GM19372 (cell line): ENCODE measurements around the gene CLDN24.

ENCODE experiments used
- ATAC-seq: cut with Tn5 transposase; IDR thresholded peaks from one replicate; pipeline ENCODE4 v1.9.1; 2021; ENCODE audit warnings: mild to moderate bottlenecking, low read depth, moderate library complexity; ENCODE audit not compliant: unreplicated experiment

The CLDN24 gene

GRCh38 chr4:183287677-183288076, 34.5 kb downstream of the CLDN24 start:
- peak; percentile 64 for ATAC-seq

DNA sequence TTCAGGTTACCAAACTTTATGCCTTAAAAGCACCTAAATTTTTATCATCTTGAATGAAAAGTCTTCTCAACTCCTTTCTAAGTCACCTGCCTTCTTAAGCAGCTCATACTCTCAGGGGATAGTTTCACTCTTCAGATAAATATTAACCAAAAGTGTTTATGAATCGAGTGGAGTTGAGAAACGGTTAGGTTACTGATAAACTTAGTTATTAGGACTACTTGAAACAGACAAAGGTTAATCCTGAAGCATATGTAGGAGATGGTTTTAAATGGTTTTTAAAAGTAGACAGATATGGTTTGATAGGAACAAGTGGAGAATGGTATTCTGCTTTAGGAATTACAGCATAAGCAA, 34.9 kb downstream of the CLDN24 start:
- peak; percentile 75 for ATAC-seq

DNA sequence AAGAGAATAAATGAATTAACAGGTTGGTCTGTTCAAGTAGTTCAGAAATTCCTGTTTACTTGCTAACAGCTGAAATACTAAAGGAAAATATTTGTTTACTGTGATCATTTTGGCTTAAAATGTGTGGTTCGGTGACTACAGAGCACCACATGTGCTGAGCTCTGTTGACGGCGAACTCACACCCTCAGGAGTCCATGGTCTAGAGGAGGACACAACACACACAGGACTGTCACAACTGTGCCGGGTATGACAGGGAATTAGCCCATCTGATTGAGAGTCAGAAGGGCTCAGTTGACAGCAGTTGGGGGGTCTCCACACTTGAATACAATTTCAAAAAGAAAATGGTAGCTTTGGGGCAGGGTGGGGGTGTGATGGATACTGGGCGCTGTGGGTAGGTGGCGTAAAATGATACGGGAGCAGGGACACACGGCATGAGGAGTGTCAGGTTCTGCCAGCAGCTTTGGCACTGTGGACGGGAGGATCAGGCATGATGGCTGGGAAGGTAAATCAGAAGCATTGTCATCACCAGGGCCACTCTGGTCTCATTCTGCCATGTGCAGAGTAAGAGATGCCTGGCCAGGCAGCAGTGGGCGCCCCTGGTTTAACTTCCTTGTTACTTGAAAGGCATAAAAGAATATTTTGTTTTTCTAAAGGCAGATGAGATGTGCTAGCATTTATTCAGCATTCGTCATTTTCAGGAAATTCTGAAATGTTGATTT, 35.5 kb downstream of the CLDN24 start:
- ATAC-seq, result peak; percentile 23

DNA sequence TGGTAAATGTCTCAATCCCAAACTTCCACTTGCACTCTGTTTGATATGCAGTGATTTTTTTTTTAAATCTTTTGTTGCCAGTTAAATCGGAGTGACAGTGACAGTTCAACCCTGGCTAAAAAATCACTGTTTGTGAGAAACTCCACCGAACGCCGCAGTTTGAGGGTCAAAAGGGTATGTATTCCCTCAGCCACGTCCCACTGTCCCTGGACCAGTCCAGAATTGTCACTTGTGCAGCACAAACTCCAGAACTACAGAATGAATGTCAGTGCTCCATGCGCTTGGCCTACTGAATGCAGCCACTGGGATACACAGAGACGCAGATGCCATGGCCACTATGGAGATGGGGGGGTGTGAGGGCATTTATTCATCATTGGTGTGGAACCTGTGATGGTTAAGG, 36.3 kb downstream of the CLDN24 start:
- ATAC-seq, result no peak

DNA sequence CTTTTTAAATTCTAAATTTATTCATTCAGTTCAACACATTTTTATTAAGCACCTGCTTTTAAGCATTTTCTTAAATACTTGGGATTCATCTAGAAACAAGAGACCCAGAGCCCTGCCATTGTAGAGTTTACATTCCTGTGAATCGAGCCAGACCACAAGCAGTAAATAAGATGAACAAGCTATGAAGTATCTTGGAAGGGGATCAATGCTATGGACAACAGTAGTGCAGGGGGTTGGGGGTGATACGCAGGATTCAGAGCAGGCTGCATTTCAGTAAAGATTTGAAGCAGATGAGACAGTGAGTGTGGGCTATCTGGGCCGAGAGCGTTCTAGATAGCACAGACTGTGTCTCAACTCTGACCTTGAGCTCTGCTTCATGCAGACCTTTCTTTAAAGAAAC, 37.3 kb downstream of the CLDN24 start:
- no peak for ATAC-seq

GRCh38 chr4:183284258-183284785, 37.9 kb downstream of the CLDN24 start:
- ATAC-seq, result no peak

DNA sequence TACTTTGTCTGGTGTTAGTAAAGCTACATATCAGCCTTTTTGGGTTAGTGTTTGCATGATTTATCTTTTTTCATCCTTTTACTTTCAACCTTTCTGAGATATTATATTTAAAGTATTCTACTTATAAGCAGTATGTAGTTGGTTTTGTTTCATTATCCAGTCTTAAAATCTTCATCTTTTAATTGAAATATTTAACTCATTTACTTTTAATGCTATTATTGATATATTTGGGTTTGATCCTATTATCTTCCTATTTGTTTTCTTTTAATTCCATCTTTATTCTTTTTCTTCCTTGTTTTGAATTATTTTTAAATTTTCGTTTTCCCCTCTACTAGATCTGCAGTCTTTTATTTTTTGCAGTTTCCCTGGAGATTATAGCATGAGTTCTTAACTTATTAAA, 46.1 kb downstream of the CLDN24 start:
- ATAC-seq, result no peak

GRCh38 chr4:183272384-183272783, 49.8 kb downstream of the CLDN24 start:
- ATAC-seq, result no peak
